Stimulated activated CD4-positive, alpha-beta T cell treated with anti-CD3 and anti-CD28 coated beads, Interleukin-4, amount 100 ng/mL, for 48 hours (primary cell): ENCODE data around the gene ARVCF.
A peak's percentile ranks its signal among the peaks of the same experiment; 100 is the strongest.

Experiments
- DNase-seq, 2 donors: peaks; one replicate each; pipeline ENCODE4 v3.0.0-alpha.2; 2020; ENCODE audit warnings: low read depth in 2 of 2

The ARVCF gene

DNA sequence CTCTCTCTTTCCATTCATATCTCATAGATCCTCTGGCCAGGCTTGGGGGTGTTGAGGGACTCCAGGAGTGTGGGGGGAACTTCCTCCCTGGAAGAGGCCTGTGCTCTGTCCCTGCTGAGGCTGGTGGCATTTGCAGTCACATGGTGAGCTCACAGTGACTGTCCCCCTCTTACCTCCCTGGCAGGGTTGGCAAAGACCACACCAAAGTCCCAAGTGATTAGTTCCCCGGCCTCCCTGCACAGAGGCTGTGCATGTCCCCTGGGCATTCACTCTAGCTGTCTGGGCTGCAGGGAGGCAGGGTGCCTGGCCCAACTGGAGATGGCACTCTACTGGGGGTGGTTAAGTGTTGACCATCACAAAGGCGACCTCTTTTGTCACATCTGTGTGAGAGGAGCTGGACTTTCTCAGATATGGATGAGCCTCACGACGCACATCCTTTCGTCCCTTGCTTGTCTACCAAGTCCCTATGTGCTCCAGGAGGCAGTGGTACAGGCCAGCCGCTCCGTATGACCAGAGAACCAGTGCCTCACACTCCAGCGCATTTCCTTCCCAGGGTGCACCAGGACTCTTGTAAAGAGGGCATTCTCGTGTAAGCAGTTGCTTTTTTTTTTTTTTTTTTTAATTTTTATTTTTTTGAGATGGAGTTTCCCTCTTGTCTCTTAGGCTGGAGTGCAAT, 13.1 kb upstream of the ARVCF start:
- DNase-seq, result no peak

DNA sequence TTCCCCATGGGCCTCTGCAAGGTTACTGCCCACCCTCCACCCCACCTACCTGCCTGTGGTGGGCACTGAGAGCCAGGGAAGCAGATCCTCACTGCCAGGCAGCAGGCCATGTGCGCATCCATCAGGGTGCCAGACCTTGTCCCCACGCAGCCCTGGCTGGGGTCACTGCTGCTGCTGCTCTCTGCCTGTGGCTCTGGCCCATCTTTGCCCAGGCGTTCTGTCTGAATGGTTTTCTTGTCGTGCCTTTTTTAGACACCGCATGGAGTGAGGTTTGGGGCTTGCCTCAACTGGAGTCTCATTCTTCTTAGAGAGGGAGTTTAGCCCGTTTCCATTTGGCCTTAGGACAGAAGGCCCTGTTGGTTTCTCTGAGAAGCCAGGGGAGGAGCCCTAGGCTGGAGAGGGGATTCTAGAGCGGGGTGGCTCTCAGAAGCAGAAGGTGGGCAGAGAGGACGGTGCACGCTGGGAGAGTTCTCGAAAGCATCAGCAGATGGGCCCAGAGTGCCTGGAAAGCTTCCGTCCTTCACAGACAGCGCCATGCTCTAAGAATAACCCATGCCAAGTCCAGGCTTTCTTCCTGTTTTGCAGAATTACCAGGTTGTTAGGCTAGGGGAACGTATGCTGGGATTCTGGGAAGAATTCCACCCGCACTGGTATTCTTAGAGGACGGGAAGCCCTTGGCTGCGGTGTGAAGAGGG, 12.4 kb upstream of the ARVCF start:
- no peak for DNase-seq

DNA sequence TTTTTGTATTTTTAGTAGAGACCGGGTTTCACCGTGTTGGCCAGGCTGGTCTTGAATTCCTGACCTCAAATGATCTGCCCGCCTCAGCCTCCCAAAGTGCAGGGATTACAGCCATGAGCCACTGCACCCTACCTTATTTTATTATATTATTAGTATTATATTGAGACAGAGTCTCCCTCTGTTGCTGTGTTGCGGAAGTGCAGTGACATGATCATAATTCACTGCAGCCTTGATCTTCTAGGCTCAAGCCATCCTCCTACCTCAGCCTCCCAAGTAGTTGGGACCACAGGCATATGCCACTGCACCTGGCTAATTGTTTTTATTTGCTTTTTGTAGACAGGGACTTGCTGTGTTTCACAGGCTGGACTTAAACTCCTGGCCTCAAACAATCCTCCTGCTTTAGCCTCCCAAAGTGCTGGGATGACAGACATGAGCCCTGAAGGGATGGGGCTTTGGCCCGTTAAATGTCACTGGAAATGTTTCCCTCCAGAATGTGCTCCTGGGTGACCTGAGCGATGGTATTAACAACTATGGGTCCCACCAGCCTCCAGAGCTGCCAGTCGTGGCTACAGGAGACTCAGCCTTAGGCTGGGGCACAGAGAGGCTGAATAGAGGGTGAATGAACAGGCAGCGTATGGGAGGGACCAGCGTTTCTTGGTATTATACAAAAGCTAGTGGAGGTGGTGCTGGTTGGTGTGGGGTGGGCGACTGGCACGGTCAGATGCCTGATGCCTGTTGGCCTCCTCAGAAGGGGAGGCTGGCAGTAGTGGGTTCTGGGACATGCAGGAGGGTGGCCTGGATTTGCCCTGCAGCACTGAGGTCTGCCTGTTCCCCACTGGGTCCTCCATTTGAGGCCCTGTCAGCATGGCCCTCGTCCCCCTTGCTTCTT, 11.6 kb upstream of the ARVCF start:
- no peak for DNase-seq

DNA sequence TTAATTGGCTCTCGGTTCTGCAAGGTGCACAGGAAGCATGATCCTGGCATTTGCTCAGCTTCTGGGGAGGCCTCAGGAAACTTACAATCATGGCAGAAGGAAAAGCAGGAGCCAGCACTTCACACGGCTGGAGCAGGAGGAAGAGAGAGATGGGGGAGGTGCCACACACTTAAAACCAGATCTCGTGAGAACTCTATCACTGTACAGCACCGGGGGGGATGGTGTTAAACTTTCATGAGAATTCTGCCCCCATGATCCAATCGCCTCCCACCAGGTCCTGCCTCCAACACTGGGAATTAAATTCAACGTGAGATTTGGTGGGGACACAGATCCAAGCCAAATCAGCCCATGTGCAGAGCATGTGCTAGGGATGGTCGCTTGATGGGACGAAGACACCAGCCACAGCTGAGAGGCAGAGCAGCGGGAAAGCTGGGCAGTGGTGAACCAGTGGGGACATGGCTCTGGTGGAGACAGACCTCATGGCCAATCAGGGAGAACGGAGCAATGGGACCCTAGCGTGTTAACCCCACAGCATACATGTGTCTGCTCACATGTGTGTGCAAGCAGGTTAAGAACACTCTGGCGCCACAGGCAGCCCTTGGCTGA, 10.5 kb upstream of the ARVCF start:
- DNase-seq, result no peak

DNA sequence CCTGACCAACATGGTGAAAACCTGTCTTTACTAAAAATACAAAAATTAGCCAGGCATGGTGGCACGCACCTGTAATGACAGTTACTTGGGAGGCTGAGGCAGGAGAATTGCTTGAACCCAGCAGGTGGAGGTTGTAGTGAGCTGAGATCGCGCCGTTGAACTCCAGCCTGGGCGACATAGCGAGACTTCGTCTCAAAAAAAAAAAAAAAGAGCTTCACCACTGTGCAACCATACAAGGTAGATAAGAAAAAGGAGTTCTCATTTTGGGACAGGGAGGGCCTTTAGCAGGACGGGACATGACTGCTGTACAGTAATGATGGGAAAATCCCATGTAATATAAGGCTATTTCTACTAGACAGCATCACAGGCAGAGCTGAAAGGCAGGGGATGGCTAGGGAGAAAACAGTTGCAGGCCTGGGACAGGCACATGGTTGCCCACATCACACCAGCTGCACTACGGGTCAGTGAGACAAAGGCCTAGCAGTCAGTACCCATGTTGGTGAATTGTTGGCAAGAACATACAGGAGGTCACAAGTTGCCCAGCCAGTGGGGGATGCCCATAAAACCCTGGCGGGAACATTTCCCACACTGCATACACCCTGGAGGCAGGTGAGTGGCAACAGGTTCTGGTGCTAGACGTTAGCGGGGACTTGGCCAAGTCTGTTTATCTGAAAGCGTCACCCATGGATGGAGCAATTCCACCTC, 9.7 kb upstream of the ARVCF start:
- DNase-seq, result no peak

DNA sequence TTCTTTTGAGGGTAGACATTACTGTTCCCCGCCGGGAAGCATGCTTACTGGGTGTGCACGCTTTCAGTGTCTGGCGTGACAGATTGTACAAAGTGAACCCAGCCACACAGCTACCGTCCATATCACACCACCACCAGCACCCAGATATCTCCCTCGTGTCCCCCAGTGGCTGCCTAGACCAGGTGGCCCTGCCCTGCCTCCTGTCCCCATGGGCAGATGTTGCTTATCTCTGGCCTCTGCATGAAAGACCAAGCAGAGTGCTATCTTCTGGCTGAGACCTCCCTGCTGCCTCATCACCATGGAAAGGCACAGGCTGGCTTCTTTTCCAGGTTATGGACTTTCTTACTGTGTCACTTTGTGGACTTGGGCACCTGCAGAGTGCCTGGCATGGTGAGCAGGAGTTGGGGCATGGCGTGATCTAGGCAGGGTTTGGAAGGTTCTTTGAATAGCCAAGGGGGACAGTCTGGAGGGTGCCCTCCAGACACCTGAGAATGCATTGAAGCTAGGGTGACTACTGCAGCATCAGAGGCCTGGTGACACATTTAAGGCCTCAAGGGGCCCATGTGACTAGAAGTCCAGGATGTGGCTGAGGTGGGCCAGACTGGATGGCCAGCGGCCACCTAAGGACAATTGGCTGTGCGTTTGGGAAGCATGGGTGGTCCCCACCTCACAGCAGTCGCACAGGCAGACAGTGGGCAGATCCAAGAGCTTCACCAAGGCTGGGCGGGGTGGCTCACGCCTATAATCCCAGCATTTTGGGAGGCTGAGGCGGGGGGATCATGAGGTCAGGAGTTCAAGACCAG, 9.0 kb upstream of the ARVCF start:
- DNase-seq, result no peak

DNA sequence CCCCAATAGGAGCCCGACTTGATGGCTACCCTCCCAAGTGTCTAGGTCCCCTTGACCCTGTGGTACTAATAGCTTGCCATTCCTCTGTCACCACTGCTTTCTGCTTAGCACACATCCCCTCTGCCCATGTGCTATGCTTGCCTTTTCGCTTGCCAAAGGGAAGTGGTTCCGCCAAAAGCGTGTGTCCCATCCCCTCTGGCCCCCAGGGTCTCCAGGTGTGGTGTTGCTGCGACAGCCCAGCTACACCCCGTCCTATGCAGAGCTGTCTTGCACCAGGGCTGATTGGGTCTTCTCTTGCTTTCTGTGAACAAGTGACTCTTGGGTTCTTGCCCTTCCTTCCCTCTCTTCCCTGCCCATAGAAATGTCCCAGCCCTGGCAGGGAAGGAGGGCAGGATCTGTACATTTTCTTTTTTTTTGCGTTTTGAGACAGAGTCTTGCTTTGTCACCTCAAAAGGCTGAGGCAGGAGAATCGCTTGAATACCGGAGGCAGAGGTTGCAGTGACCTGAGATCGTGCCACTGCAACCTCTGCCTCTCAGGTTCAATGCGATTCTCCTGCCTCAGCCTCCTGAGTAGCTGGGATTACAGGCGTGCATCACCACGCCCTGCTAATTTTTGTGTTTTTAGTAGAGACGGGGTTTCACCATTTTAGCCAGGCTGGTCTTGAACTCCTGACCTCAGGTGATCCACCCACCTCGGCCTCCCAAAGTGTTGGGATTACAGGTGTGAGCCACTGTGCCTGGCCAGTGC, 8.2 kb upstream of the ARVCF start:
- no peak for DNase-seq

DNA sequence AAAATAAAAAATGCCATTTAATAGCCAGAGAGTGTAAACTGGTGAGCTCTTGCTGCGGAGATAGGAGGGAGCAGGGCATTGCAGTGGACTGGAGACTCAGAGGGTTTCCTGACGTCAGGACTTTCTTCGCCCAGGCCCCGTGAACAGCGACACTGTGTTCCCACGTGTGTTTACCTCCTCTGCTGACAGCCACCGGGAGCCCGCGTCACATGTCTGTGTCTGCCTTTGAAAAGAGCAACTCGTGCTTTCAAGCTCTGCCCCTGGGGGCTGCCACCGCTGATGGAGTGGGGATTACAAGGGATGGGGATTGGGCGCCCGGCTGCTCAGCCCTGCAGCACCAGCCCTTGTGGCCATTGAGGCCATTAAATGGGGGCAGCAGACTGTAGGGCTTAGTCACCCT, 7.6 kb upstream of the ARVCF start:
- no peak for DNase-seq

DNA sequence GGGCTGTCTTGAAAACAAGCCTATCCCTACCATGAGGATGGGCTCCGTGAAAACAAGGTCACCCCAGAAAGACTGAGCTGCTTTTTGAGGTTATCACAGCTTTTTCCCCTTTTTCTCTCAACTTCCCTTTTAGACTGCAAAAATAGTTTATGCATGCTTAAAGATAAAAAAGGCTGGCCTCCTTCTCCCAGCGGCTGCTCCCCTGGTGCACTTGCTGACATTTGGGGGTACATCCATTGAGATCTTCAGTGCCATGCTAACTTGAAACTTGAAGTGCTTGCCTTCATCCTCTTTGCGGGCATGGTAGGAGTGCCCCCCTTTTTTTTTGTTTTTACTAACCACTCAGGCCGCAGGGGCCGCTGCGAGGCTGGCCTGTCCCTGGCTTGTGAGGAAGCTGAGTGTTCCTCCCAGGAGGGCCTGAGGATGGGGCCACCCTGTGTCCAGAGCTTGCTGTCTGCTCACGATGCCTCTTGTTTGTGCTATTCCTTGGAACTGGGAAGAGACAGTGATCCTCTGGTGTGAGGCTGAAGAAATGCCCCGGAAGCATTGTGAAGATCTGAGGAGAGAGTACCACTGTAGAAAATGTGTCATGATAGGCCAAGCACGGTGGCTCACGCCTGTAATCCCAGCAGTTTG, 6.5 kb upstream of the ARVCF start:
- DNase-seq, result no peak

DNA sequence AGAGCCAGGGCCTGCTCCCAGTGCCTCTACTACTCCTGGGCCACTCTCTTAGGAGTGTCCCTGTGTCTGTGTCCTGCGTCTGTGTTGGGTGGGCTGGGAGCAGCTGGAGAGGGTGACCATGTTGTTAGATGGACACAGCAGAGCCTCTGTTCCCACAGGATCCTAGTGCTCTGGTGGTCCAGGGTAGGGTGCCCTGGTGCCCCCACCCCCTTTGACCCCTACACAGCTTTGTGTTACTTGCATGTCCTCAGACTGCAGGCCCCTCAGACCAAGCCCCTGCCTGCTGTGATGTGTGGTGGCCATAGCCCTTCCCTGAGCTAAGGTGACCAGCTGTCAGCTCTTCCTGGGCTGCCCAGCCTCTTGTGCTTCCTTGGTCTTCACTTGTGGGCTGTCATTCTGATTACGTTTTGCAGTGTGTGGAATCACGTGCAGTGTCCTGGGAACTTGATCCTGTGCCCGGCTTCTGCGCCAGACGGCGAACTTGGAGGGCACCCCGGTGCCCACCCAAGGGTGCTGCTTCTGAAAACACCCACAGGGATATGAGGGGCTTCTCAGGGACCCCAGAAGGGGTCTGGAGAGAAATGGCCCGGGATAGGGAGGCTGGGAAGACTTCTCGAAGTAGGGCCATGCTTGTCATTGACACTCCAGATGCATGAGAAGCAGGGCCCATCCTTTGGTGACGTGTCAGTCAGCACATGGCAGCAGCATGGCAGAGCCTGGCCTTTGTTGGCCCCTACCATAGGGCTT, 5.8 kb upstream of the ARVCF start:
- DNase-seq, result no peak

DNA sequence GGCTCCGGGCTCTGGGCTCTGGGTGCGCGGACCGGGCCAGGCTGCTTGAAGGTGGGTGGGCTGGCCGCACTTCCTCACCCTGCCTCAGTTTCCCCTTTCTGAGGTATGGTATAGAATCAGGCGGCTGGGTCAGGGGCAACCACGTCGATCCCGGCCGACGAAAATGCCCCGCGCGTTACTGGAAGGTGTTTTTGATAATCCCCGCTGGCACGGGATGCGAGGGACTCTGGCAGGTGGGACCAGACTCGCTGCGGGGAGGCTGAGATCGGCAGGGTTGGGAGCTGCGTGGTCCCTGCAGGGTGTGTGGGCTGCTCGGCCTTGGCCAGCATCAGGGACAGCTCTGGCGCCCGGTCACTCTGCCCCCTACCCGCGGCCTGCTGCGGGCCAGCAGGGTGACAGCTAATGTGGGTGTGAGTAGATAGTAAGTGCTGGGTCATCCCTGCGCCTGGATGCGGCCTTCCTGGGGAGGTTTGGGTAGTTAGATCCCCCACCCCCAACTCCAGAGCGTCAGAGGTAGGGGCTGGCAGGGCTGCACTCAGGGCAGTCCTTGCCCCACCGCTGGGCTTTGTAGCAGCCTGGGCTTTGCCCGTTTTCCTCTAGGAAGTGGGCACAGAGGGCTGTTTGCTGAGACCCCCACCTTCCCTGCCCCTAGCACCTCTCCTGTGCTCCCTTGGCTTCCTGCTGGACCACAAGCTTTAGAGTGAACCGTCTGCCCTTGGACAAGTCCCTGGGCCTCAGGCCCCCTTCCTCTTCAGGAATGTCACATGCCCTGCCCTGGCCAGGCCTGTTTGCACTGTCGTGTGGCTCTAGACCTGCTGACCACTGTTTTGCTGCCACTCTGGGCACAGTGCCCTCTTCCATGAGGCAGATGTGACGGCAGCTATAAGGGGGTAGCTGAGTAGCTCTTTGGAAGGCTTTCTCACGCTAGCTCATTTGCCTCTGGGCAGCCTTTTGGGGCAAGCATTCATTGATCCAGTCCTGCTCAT, 4.9 kb upstream of the ARVCF start:
- DNase-seq, result peak; percentile 11 to 13

DNA sequence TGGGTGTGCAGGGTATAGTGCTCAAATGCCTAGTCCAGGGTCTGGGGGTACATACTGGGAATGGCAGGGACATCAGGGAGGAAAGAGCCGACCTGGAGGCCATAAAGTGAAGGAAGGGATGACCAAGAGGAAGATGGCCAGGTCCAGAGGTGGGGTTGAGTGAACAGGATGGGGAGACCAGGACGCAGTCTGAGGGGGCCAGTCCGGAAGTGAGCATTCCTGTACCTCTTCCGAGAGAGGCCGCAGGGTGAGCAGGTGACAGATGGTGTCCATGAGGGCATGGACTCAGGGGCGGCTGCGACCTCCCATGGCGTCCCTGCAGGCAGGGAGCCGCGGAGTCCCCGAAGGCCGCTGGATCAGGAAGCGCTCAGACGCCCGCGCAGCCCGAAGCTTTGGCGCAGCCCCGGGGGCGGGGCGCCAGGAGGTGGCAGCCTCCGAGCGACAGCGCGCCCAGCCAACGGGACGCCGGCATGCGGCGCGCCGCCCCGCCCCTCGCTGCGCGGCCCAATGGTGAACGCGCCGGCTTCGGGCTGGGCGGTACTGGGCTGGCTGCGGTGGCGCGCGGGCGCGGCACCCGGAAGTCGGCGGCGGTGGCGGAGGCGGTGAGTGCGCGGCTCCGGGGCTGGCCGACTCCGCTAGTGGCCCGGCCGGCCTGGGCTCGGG, 4.0 kb upstream of the ARVCF start, which contains the start of gene TANGO2:
TANGO2 (plus strand) TSS at position 578 of the 663 bp plus-strand sequence. CDS start 15,689 bp downstream, outside the sequence.
- DNase-seq, result peak; percentile 88 to 89

DNA sequence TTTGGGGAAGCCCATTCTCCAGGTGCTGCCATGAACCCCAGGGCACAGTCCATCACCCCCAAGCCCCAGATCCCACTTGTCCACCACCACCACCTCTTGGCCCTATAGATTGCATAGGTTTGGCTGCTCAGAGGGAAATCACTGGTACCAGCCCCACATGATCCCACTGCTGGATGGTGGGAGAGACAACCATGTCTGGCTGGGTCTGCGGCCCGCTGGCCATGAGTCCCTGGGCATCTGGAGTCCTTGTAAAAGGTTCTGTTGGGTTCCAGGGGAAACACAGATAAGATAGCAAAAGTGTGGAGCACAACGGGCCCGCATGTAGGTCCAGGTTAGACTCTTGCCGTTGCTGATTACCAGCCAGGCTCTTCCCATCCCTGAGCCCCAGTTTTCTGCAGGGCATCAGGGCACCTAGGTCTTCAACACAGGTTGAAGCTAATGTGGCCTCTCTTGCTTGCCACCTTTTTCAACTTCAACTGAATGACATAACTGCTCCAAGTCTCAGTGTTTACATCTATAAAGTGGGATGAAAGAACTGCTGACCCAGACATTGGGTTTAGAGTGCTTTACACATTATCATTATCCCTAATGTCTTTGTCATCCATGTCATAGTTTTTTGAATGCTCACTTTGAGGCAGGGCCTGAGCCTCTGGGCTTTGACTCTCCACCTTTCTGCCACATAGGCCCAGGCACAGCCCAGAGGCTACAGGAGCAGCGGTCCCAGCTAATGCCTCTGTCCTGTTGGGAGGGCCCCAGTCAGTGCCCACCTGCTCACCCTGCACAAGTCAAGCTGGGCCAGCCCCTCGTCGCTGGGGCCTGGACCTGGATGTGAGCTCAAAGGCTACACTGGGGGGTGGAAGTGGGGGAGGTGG, 3.3 kb upstream of the ARVCF start:
- no peak for DNase-seq

DNA sequence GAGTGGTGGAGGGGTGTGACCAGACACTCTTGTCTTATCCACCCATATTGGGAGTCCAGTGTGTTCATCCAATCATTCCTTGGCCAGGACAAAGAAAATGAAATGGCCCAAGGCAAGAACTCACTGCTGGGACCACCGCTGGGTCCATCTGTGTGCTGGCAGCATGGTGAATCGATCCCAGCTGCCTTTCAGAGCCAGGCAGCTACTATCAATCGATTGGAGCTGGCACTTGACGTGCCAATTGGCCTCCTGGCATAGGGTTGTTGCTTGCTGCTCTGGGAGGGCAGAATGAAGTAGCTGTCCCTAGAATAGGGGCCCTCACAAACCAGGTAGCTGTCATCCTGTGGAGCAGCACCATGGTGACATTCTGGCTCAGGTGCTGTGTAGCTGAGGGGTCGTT, 1.4 kb upstream of the ARVCF start:
- DNase-seq, result no peak

DNA sequence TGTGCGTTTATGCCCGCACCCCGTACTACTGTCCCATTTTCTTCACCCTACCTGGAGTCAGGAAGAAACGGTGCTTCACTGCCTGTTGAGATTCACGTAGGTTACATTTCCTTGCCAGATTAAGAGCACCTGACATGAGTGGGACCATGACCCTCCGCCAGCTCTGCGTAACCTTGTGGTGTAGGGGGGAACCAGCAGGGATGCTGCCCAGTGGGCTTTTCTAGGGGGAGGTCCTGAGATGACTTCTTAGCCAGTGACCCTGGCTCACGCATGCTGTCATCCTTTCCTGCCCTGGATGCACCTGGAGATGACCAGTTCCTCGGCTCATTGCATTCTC, 967 bp upstream of the ARVCF start:
- DNase-seq, result no peak
